Kidney (tissue), 14 donors: Measurements from ENCODE around the gene POMGNT2. TPM values are rescaled to one million over a fixed set of nuclear protein-coding genes. Genes with fewer than 3 reads are reported as not detected.

Experiments used
- DNase-seq, 5 donors: peaks; one replicate each; pipeline ENCODE4 v3.0.0-alpha.2; 2013 to 2020
- FAIRE-seq: peaks from 2 replicates; lab custom pipeline; 2012; peaks lifted over from hg19 to GRCh38; lab: Jason Lieb, UNC
- H3K27ac ChIP-seq, 2 donors: one replicate each; pipeline ENCODE4 v1.7.0; 2013; ENCODE audit warnings: low read depth in 2 of 2, low read length in 2 of 2, inconsistent platforms in 1 of 2
- H3K27me3 ChIP-seq: one replicate; pipeline ENCODE4 v1.7.1; 2013; ENCODE audit warnings: low read length, inconsistent platforms; ENCODE audit not compliant: control insufficient read depth, insufficient read depth
- H3K36me3 ChIP-seq, 3 donors: one replicate each; pipeline versions ENCODE4 v1.7.0 to v1.7.1; 2013; ENCODE audit warnings: low read length in 3 of 3, control low read depth in 1 of 3, inconsistent platforms in 1 of 3; ENCODE audit not compliant: insufficient read depth in 3 of 3, control insufficient read depth in 2 of 3
- H3K4me1 ChIP-seq, 3 donors: one replicate each; pipeline versions ENCODE4 v1.7.0 to v1.7.1; 2013; ENCODE audit warnings: low read length in 3 of 3, inconsistent platforms in 1 of 3, low read depth in 1 of 3; ENCODE audit not compliant: control insufficient read depth in 2 of 3, insufficient read depth in 2 of 3
- H3K4me3 ChIP-seq, 3 donors: one replicate each; pipeline versions ENCODE4 v1.7.0 to v1.8.1; 2013; ENCODE audit warnings: low read length in 3 of 3, control low read depth in 1 of 3, inconsistent platforms in 1 of 3
- H3K9ac ChIP-seq, 3 donors: one replicate each; pipeline versions ENCODE4 v1.7.0 to v1.7.1; 2013; ENCODE audit warnings: low read length in 3 of 3, control low read depth in 1 of 3, inconsistent platforms in 1 of 3
- H3K9me3 ChIP-seq, 3 donors: one replicate each; pipeline versions ENCODE4 v1.7.0 to v1.7.1; 2013; ENCODE audit warnings: low read length in 3 of 3, control low read depth in 1 of 3, inconsistent platforms in 1 of 3; ENCODE audit not compliant: control insufficient read depth in 2 of 3, insufficient read depth in 1 of 3
- intact Hi-C: fragments of 100-400 bp; cut with DNase I; formaldehyde crosslinking; loops from one replicate; pipeline ENCODE4 v1.11.1; 2022
- polyA plus RNA-seq: library from polyadenylated mRNA; stranded (reverse); fragments of 350-450 nt; fragmentation: Illumina TruSeq; extraction: RNeasy Lipid Tissue Mini Kit (QIAGEN cat#74804); gene quantifications from one replicate; pipeline ENCODE4 v1.2.3, GENCODE V29; 2014; ENCODE audit warnings: low read depth, low replicate concordance; ENCODE audit not compliant: insufficient read depth
- total RNA-seq: library from RNA; stranded (reverse); fragmentation: NEBNext Ultra II Directional; extraction: Animal tissue kit (Norgen Biotek cat#: 25700); gene quantifications from one replicate; pipeline ENCODE4 v1.2.1, GENCODE V29; 2021
- TF ChIP-seq, protein P1 (sequence below): IDR thresholded peaks from 3 replicates; pipeline ENCODE4 v1.5.1; 2012; ENCODE audit warnings: mild to moderate bottlenecking, moderate library complexity, borderline replicate concordance; ENCODE audit not compliant: insufficient read depth; ENCODE audit errors: extremely low read depth
- donor health status: control.
- donor health status: control.
- donor health status: control.
- donor health status: control.
- donor health status: control.
- donor health status: DM: yes; HTN: yes; CAD: no.
- donor health status: Normal renal cell carcinoma (clear cell type).

The POMGNT2 gene
- total and polyA plus RNA-seq, 2 donors from 2014 or later: 15.4 to 16.0 TPM

GRCh38 chr3:43043793-43044192 lies 62.1 kb downstream of the POMGNT2 start:
- peaks cover 0 to 10% (median 0%) of the 10 kb centered on the region in 3 donors for H3K9me3 ChIP-seq
- TF ChIP-seq, protein P1, sequence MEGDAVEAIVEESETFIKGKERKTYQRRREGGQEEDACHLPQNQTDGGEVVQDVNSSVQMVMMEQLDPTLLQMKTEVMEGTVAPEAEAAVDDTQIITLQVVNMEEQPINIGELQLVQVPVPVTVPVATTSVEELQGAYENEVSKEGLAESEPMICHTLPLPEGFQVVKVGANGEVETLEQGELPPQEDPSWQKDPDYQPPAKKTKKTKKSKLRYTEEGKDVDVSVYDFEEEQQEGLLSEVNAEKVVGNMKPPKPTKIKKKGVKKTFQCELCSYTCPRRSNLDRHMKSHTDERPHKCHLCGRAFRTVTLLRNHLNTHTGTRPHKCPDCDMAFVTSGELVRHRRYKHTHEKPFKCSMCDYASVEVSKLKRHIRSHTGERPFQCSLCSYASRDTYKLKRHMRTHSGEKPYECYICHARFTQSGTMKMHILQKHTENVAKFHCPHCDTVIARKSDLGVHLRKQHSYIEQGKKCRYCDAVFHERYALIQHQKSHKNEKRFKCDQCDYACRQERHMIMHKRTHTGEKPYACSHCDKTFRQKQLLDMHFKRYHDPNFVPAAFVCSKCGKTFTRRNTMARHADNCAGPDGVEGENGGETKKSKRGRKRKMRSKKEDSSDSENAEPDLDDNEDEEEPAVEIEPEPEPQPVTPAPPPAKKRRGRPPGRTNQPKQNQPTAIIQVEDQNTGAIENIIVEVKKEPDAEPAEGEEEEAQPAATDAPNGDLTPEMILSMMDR: no peak
- H3K4me3 ChIP-seq: no peak overlapping the region
- intact Hi-C loops: no loop called here
- DNase-seq (no peak), FAIRE-seq (no peak)
- no peak overlapping the region for H3K9ac ChIP-seq
- H3K36me3 ChIP-seq: no peaks in the 10 kb centered on the region
- H3K4me1 ChIP-seq: peaks cover 0 to 5% (median 0%) of the 10 kb centered on the region in 3 donors
- H3K27ac ChIP-seq: no peak overlapping the region
- H3K27me3 ChIP-seq: no peaks in the 10 kb centered on the region

- no peak overlapping the region for H3K4me3 ChIP-seq
- intact Hi-C loops: no loop called here
- no peak for FAIRE-seq
- H3K4me1 ChIP-seq: peaks cover 0 to 5% (median 0%) of the 10 kb centered on the region in 3 donors
- H3K27ac ChIP-seq: no peak overlapping the region
- TF ChIP-seq, protein P1: no peak
- no peaks in the 10 kb centered on the region for H3K36me3 ChIP-seq
- DNase-seq: no peak
- no peaks in the 10 kb centered on the region for H3K27me3 ChIP-seq
- H3K9ac ChIP-seq: no peak overlapping the region
- H3K9me3 ChIP-seq: peaks cover 0 to 10% (median 0%) of the 10 kb centered on the region in 3 donors
These were observed 62.7 kb downstream of the POMGNT2 start for GRCh38 chr3:43043071-43043766.

DNA sequence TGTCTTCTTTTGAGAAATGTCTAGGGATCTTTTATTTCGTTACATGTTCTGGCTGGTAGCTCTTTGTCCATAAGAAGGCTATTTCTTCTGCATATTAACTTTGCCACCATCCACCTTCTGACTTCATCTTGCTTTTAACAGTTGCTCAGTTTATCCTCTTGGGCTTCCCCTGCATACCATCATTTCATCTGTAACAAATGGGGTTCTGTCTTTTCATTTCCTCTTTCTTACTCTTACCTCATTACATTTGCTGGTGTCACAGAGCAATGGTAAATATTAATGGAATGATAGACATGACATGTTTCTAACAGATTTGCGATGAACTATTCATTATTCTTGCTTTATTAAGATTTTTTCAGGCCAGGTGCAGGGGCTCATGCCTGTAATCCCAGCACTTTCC lies 64.4 kb downstream of the POMGNT2 start:
- H3K27me3 ChIP-seq: no peaks in the 10 kb centered on the region
- H3K4me1 ChIP-seq: peaks cover 0 to 5% (median 0%) of the 10 kb centered on the region in 3 donors
- no peak overlapping the region for H3K27ac ChIP-seq
- intact Hi-C loops: no loop called here
- no peak overlapping the region for H3K9ac ChIP-seq
- H3K4me3 ChIP-seq: no peak overlapping the region
- FAIRE-seq (no peak), DNase-seq (no peak)
- TF ChIP-seq, protein P1: no peak
- H3K36me3 ChIP-seq: no peaks in the 10 kb centered on the region
- H3K9me3 ChIP-seq: peaks cover 0 to 10% (median 0%) of the 10 kb centered on the region in 3 donors
